Measurements from ENCODE around the gene POP4.

GRCh38 chr19:29629836-29630534 is 23.9 kb downstream of the POP4 start:
- TF ChIP-seq, protein P1, sequence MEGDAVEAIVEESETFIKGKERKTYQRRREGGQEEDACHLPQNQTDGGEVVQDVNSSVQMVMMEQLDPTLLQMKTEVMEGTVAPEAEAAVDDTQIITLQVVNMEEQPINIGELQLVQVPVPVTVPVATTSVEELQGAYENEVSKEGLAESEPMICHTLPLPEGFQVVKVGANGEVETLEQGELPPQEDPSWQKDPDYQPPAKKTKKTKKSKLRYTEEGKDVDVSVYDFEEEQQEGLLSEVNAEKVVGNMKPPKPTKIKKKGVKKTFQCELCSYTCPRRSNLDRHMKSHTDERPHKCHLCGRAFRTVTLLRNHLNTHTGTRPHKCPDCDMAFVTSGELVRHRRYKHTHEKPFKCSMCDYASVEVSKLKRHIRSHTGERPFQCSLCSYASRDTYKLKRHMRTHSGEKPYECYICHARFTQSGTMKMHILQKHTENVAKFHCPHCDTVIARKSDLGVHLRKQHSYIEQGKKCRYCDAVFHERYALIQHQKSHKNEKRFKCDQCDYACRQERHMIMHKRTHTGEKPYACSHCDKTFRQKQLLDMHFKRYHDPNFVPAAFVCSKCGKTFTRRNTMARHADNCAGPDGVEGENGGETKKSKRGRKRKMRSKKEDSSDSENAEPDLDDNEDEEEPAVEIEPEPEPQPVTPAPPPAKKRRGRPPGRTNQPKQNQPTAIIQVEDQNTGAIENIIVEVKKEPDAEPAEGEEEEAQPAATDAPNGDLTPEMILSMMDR (conservative IDR thresholded peaks at IDR 0.05; ENCODE audit: low read depth, low read length) = no peak
- no peak for TF ChIP-seq NFE2L2 (IDR thresholded peaks at IDR 0.05; ENCODE audit: low read depth, low read length)
- no peak for TF ChIP-seq RFX5 (IDR thresholded peaks at IDR 0.05; ENCODE audit: low read depth, low read length)
- TF ChIP-seq MXI1 (IDR thresholded peaks at IDR 0.05; ENCODE audit: borderline replicate concordance, low read depth, low read length) = no peak
- TF ChIP-seq POLR2A (IDR thresholded peaks at IDR 0.05; ENCODE audit: low read depth, low read length) = no peak
- no peak for TF ChIP-seq CEBPB (IDR thresholded peaks at IDR 0.05; ENCODE audit: low read depth, low read length)
- no peak for TF ChIP-seq RAD21 (IDR thresholded peaks at IDR 0.05; ENCODE audit: low read length)
